Large intestine (tissue), 3 donors: ENCODE results near the gene UBTF. TPM values are rescaled to one million over a fixed set of nuclear protein-coding genes. Genes with fewer than 3 reads are reported as not detected.
A peak's percentile ranks its signal among the peaks of the same experiment; 100 is the strongest.

Experiments used
- DNase-seq, 2 donors: peaks; one replicate each; pipeline versions ENCODE4 v3.0.0 to v3.0.0-alpha.2; 2013
- H3K27ac ChIP-seq: one replicate; pipeline ENCODE4 v1.5.1; 2013; ENCODE audit warnings: low read length
- H3K27me3 ChIP-seq: 2 replicates; pipeline ENCODE4 v1.6.1; 2013; ENCODE audit warnings: low read length; ENCODE audit not compliant: control insufficient read depth, insufficient read depth
- H3K36me3 ChIP-seq: 2 replicates; pipeline ENCODE4 v1.6.1; 2013; ENCODE audit warnings: low read length; ENCODE audit not compliant: control insufficient read depth, insufficient read depth
- H3K4me1 ChIP-seq: one replicate; pipeline ENCODE4 v1.6.1; 2013; ENCODE audit warnings: low read length; ENCODE audit not compliant: control insufficient read depth, insufficient read depth
- H3K4me3 ChIP-seq: one replicate; pipeline ENCODE4 v1.5.1; 2013; ENCODE audit warnings: low read length
- H3K9me3 ChIP-seq: one replicate; pipeline ENCODE4 v1.6.1; 2013; ENCODE audit warnings: mild to moderate bottlenecking, low read depth, low read length, moderate library complexity; ENCODE audit not compliant: control insufficient read depth
- WGBS: methylation state at CpG from one replicate; pipeline ENCODE4 v1.1.5; 2013; ENCODE audit warnings: low lambda C conversion rate; ENCODE audit not compliant: insufficient coverage; 5-methylcytosine and 5-hydroxymethylcytosine counted together
- polyA plus RNA-seq: library from polyadenylated mRNA; unstranded; fragments of 120-200 nt; gene quantifications from one replicate; pipeline ENCODE4 v1.2.1, GENCODE V29; 2013

Gene UBTF
- polyA plus RNA-seq, 1 donor, result 67.4 TPM

- Histone ChIP-seq H3K27me3 (peaks cover 7% of the 10 kb centered on the region), H3K9me3 (no peaks in the 10 kb centered on the region), H3K4me3 (no peak within 1 kb of the TSS), H3K4me1 (peaks cover 10% of the 10 kb centered on the region), H3K27ac (peak within 1 kb of the TSS; percentile 28), H3K36me3 (peaks cover 2% of the 10 kb centered on the region)
- no peak for DNase-seq
- 30% methylated on average over 2 of the region's 21 CpGs for WGBS
Observed at GRCh38 chr17:44170499-44171201, 48.8 kb downstream of the UBTF start, which contains the start of gene ASB16. Gene ASB16 (plus strand): TSS chr17:44170704. CDS start chr17:44170790, 86 bp downstream.

- H3K9me3 ChIP-seq, result no peaks in the 10 kb centered on the region
- peak overlapping the region; percentile 28 for H3K27ac ChIP-seq
- WGBS, result no CpG with 5 or more reads among the region's 5 CpGs
- H3K27me3 ChIP-seq, result peaks cover 7% of the 10 kb centered on the region
- H3K36me3 ChIP-seq, result peaks cover 2% of the 10 kb centered on the region
- no peak for DNase-seq
- no peak overlapping the region for H3K4me3 ChIP-seq
- H3K4me1 ChIP-seq, result peaks cover 10% of the 10 kb centered on the region
Observed at GRCh38 chr17:44170135-44170498, 49.4 kb downstream of the UBTF start.

DNA sequence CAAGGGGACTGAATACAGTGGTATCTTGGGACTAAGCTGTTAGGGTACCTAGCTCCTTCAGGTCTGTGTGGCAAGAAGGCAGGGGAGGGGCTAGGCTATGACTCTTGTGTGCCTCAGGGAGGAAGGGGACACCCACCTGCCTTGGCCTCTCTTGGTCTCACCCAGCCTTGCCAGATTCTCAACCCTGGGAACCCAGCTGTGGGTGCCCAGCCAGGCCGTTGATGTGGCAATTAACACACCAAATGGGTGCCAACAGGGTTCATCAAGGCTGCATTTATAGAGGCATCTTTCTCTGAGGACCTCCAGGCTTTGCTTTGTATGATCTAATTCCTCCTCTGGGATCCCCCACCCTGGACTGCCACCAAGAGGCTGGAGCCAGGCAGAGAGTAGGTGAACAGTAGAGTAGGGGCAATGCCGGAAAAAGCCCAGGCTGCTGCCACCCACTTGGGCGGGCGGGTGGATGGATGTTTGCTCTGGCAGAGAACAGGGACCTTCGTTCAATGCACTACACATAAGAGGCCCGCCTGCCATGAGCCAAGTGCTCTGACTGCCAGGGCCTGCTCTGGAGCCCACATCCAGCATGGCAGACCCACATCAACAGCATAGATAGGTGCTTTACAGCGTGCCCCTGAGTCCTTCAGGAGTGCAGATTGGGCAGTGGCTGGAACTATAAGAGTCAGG is 52.2 kb downstream of the UBTF start:
- no peak overlapping the region for H3K4me3 ChIP-seq
- no peaks in the 10 kb centered on the region for H3K9me3 ChIP-seq
- no CpG with 5 or more reads among the region's 7 CpGs for WGBS
- no peaks in the 10 kb centered on the region for H3K36me3 ChIP-seq
- H3K27me3 ChIP-seq, result peaks cover 7% of the 10 kb centered on the region
- H3K27ac ChIP-seq, result no peak overlapping the region
- peaks cover 10% of the 10 kb centered on the region for H3K4me1 ChIP-seq
- DNase-seq, result no peak

GRCh38 chr17:44164476-44164875 is 55.0 kb downstream of the UBTF start:
- no CpG with 5 or more reads among the region's 1 CpG for WGBS
- H3K27ac ChIP-seq, result no peak overlapping the region
- DNase-seq, result no peak
- no peaks in the 10 kb centered on the region for H3K27me3 ChIP-seq
- H3K4me1 ChIP-seq, result peaks cover 6% of the 10 kb centered on the region
- H3K36me3 ChIP-seq, result no peaks in the 10 kb centered on the region
- no peak overlapping the region for H3K4me3 ChIP-seq
- no peaks in the 10 kb centered on the region for H3K9me3 ChIP-seq

DNA sequence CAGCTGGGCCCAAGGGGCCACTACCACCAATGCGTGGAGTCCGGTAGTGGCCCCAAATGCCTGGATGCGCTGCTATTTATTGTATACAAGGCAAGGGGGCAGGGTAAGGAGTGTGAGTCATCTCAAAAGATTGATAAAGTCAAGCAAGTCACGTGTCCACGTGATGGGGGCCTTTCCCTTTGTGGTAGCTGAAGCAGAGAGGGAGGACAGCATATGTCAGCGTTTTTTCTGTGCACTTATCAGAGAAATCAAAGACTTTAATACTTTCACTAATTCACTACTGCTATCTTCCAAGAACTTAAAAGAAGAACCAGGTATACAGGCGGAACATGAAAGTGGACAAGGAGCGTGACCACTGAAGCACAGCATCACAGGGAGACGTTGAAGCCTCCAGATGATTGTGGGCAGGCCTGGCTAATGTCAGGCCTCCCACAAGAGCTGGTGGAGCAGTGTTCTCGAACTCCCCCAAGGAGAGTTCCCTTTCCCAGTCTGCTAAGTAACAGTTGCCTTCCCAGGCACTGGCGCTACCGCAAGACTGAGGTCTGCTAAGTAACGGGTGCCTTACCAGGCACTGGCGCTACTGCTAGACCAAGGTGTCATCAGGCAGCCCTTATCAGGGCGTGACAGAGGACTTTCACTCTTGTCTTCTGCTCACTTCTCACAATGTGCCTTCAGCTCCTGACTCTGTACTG is 59.8 kb downstream of the UBTF start:
- Histone ChIP-seq H3K4me3 (no peak overlapping the region), H3K27ac (no peak overlapping the region), H3K4me1 (peaks cover 2% of the 10 kb centered on the region), H3K9me3 (no peaks in the 10 kb centered on the region), H3K27me3 (no peaks in the 10 kb centered on the region), H3K36me3 (peaks cover 4% of the 10 kb centered on the region)
- WGBS, result 80% methylated on average over 1 of the region's 15 CpGs
- DNase-seq, result peak; percentile 39 to 49

- no peak overlapping the region for H3K27ac ChIP-seq
- H3K9me3 ChIP-seq, result no peaks in the 10 kb centered on the region
- peaks cover 4% of the 10 kb centered on the region for H3K36me3 ChIP-seq
- no peaks in the 10 kb centered on the region for H3K27me3 ChIP-seq
- H3K4me1 ChIP-seq, result no peaks in the 10 kb centered on the region
- no peak for DNase-seq
- WGBS, result no CpG with 5 or more reads among the region's 2 CpGs
- no peak overlapping the region for H3K4me3 ChIP-seq
Observed at GRCh38 chr17:44155488-44155887, 64.0 kb downstream of the UBTF start.

Other genes with a start within 250 kb of the UBTF start
- 37.5 TPM for gene NAGS, start 215.1 kb downstream of the UBTF start, polyA plus RNA-seq
- gene TMEM101, start 204.7 kb downstream of the UBTF start, polyA plus RNA-seq, result 47.5 TPM
- gene LSM12, start 153.0 kb downstream of the UBTF start, polyA plus RNA-seq, result 31.5 TPM
- 57.5 TPM for gene G6PC3, start 148.9 kb downstream of the UBTF start, polyA plus RNA-seq
- gene HDAC5, start 96.0 kb downstream of the UBTF start, polyA plus RNA-seq, result 35.9 TPM
- gene HROB, start 77.7 kb downstream of the UBTF start, polyA plus RNA-seq, result 3.1 TPM
- gene ASB16, start 49.0 kb downstream of the UBTF start, polyA plus RNA-seq, result 2.5 TPM
- 41.5 TPM for gene TMUB2, start 32.7 kb downstream of the UBTF start, polyA plus RNA-seq
- gene ATXN7L3, start 19.8 kb downstream of the UBTF start, polyA plus RNA-seq, result 47.8 TPM
- 8.7 TPM for gene SLC4A1, start 48.5 kb upstream of the UBTF start, polyA plus RNA-seq
- 17.2 TPM for gene RUNDC3A, start 88.9 kb upstream of the UBTF start, polyA plus RNA-seq
- gene SLC25A39, start 105.1 kb upstream of the UBTF start, polyA plus RNA-seq, result 111 TPM
- 469 TPM for gene GRN, start 125.6 kb upstream of the UBTF start, polyA plus RNA-seq
- gene FAM171A2, start 144.2 kb upstream of the UBTF start, polyA plus RNA-seq, result 6.5 TPM
- 1.1 TPM for gene ITGA2B, start 170.0 kb upstream of the UBTF start, polyA plus RNA-seq